HG02678 (cell line): ENCODE measurements around the gene YIPF2.
"Not testable (repeated sequence)": the region's sequence is repeated elsewhere in the genome, so short reads cannot be mapped to it uniquely, and the experiment has no call there.

ENCODE experiments used
- ATAC-seq: cut with Tn5 transposase; IDR thresholded peaks from one replicate; pipeline ENCODE4 v1.9.1; 2021; ENCODE audit warnings: mild to moderate bottlenecking, moderate library complexity; ENCODE audit not compliant: unreplicated experiment

YIPF2 gene

DNA sequence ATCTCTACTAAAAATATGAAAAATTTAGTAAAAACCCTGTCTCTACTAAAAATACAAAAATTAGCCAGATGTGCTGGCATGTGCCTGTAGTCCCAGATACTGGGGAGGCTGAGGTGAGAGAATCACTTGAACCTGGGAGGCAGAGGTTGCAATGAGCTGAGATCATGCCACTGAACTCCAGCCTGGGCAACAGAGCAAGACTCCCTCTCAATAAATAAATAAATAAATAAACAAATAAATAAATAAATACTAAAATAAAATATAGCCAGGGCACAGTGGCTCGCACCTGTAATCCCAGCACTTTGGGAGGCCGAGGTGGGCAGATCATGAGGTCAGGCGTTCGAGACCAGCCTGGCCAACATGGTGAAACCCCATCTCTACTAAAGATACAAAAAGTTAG, 15.0 kb upstream of the YIPF2 start:
- ATAC-seq: not testable (repeated sequence)

DNA sequence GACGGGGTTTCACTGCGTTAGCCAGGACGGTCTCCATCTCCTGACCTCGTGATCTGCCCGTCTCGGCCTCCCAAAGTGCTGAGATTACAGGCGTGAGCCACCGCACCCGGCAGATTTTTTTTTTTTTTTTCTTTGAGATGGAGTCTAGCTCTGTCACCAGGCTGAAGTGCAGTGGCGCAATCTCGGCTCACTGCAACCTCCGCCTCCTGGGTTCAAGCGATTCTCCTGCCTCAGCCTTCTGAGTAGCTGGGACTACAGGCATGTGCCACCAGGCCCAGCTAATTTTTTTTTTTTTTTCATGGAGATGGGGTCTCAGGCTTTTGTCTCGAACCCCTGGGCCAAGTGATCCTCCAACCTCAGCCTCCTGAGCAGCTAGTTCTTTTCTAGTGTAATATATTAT, 13.2 kb upstream of the YIPF2 start:
- ATAC-seq: not testable (repeated sequence)

DNA sequence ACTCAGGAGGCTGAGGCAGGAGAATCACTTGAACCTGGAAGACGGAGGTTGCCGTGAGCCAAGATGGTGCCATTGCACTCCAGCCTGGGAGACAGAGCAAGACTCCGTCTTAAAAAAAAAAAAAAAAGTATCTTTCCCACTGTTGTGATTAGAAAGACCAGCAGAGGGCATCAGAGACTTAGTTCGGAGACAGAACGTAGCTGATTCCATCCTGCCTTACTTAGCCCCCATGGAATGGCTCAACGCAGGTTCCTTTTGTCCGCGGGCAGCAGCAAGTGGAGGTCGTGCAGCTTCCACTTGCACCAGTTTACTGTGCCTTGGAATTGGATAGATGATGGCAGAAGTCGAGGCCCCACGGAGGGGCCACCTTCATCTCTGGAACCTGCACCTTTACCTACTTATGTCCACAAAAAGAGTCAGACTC, 8.2 kb upstream of the YIPF2 start:
- no peak for ATAC-seq

DNA sequence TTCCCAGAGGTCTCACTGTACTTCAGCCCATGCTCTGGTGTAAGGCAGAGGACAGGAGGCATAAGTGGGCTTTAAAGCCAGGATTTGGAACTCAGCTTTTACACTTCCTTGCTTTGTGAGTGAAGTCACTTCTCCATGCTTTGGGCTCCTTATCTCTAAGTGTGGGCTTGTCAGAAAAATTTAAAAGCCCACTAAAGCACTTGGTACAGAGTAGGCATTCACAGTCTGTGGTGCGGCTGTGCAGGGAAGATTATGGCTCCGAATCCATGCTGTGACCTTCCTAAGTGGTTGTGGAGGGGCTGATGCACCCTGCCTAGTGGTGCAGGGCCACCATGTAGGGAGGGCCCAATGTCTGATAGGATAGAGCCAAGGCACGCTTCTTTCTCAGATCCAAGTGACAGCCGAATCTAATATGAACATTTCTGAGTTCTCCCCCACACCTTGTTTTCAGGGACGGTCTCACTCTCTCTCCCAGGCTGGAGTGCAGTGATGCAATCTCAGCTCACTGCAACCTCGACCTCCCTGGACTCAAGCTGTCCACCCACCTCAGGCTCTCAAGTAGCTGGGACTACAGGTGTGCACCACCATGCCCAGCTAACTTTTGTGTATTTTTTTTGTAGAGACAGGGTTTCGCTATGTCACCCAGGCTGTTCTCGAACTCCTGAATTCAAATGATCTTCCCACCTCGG, 7.1 kb upstream of the YIPF2 start:
- ATAC-seq: no peak

DNA sequence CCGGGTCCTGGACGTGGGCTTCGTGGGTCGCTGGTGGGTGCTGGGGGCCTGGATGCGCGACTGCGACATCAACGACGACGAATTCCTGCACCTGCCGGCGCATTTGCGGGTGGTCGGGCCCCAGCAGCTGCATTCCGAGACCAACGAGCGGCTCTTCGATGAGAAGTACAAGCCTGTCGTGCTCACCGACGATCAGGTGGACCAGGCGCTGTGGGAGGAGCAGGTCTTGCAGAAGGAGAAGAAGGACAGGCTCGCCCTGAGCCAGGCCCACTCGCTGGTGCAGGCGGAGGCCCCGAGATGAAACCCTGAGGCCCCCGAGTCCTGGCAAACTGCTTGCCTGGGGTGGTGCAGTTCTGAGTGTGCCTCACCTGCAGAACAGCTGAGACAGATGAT, 959 bp upstream of the YIPF2 start:
- ATAC-seq: peak; percentile 2

DNA sequence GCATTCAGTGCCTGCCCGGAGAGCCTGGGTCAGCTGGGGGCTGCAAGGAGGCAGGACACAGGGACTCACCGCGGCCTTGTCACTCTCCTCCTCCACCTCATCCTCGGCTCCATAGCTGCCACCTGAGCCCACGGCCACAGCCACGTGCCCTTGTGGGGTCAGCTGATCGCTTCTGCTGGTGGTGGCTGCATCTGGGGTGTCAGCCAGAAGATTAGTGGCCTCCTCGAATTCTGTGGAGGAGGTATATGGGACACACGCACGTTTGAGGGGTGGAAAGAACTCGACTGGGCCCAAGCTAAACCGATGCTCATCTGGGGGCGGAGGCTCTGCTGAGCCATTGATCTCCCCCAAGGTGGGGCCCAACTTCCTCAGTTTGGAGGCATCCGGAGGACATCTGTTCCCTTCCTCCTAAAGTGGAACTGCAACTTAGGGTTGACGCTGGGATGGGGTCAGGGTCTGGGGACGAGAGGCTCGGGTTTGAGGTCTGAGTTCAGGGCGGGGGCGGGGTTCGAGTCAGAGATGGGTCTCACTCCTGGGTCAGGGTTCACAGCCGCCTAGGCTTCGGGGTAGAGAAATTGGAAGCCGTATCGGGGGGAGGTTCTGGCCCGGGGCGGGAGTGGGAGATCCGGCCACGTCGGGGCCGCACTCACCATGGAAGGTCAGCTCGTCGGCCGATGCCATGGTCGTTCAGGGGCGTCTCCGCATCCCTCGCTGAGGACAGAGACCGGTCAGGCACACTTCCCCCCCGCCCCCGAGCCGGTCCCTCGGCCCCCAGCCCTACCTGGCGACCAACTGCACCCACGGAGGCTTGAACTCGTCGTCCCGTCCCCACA, 493 bp downstream of the YIPF2 start:
- ATAC-seq: peak; percentile 3

DNA sequence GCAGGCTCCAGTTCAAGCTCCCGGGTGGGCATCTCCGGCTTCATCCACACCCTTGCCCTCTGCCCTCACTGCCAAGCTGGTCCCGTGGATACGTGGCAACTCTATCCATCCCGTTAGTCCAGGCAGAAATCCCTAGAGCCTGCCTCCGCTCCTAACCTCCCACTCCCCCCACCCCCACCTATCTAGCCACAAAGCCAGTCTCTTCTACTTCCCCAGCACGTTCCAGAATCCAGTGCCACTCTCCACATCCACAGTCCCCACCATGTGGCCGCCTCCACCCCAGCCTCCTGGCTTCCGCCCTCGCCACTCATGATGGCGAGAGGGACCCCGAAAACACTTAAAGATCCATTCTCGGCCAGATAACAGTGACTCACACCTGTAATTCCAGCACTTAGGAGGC, 3.8 kb downstream of the YIPF2 start:
- ATAC-seq: no peak

DNA sequence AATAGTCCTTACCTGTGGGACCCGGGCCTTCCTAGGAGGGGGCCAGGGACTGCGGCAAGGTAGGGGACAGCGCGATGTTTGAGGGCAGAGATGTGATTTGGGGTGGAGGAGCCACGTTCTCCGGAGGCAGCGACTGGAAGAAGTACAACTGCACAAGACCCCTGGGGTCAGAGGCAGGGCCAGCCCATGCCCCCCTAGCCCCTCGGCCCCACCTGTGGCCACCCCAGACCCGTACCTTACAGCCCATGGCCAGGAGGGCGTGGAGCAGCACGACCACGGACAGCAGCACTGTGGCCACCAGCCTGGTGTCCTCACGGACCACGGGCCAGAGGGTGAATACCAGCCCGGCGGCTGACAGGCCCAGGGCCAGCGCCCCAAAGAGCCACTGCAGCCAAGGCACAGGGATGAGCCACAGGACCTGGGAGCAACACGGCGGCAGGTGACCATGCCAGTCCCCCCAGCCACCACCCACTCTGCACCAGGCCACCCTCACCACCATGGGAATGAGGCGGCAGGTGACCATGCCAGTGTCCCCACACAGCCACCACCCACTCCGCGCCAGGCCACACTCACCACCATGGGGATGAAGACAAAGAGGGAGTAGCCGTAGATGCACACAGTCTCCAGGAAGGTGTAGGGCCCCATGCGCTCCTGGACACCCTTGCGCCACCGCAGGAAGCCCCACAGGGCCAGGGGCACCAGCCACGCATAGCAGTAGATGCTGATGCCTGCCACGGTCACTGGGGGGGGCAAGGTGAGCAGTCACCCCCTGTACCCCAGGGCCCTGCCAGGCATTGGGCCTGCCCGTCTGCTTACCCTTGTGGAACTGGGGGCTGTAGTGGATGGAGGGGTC, 5.0 kb downstream of the YIPF2 start:
- ATAC-seq: no peak

DNA sequence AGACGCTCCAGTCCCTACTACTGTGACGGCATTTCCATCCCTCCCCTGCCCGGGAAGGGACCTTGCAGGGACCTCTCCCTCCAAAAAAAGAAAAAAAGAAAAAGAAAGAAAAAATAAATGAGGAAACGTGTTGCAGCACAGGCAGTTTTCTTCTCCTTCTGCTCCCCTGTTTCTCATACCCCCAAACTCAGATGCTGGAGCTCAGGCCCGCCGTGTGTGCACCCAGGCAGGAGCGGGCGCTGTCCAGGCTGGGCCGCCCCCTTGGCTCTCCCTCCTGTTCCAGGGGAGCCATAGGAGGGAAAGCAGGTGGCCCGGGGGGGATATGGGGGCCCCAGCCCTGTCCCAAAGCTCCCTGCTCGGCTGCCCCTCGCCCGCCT, 5.8 kb downstream of the YIPF2 start:
- no peak for ATAC-seq

DNA sequence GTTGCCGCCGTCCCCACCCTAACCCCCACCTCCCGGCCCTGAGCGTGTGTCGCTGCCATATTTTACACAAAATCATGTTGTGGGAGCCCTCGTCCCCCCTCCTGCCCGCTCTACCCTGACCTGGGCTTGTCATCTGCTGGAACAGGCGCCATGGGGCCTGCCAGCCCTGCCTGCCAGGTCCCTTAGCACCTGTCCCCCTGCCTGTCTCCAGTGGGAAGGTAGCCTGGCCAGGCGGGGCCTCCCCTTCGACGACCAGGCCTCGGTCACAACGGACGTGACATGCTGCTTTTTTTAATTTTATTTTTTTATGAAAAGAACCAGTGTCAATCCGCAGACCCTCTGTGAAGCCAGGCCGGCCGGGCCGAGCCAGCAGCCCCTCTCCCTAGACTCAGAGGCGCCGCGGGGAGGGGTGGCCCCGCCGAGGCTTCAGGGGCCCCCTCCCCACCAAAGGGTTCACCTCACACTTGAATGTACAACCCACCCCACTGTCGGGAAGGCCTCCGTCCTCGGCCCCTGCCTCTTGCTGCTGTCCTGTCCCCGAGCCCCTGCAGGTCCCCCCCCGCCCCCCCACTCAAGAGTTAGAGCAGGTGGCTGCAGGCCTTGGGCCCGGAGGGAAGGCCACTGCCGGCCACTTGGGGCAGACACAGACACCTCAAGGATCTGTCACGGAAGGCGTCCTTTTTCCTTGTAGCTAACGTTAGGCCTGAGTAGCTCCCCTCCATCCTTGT, 6.4 kb downstream of the YIPF2 start:
- no peak for ATAC-seq

DNA sequence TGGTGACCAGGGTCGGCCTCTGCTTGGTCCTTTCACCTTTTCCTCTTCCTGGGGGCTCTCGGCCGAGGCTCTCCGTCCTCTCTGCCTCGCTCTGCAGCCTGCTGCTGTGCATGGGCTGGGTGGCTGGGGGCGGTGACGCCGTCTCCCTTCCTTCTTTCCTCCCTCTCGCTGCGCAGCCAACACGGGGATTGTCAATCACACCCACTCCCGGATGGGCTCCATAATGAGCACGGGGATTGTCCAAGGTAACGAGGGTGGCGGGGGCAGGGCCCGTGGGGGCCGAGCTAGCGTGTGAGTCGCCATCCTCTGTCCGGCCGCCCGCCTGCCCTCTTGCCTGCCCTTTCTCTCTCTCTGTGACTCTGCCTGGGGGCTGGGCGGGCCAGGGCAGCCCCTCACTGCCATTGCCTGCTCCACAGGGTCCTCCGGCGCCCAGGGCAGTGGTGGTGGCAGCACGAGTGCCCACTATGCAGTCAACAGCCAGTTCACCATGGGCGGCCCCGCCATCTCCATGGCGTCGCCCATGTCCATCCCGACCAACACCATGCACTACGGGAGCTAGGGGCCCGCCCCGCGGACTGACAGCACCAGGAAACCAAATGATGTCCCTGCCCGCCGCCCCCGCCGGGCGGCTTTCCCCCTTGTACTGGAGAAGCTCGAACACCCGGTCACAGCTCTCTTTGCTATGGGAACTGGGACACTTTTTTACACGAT, 7.1 kb downstream of the YIPF2 start:
- no peak for ATAC-seq

DNA sequence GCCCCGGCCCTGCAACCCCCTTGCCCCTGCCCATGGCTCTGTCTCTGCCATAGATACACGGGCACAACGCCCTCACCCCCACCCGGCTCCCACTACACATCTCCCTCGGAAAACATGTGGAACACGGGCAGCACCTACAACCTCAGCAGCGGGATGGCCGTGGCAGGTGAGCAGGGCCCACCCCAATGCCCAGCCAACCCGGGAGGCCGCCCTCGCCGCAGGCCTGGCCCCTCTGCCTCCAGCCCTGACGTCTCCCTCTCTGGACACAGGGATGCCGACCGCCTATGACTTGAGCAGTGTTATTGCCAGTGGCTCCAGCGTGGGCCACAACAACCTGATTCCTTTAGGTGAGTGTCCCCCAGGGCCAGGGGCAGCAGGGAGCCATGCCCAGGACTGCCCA, 7.7 kb downstream of the YIPF2 start:
- no peak for ATAC-seq

DNA sequence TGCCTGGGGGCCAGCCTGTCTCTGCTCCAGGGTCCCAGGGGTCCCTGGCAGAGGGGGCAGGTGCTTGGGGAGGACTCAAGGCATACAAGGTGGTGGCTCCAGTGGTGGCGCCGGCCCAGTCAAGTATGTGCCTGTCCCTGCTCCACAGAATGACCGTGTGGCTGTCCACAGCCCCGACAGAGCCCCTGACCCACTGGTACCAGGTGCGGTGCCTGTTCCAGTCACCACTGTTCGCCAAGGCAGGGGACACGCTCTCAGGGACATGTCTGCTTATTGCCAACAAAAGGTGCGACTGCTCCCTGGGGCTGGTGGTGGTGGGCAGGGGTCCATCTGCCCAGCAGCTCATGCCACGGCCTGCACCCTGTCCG, 8.2 kb downstream of the YIPF2 start:
- ATAC-seq: no peak

DNA sequence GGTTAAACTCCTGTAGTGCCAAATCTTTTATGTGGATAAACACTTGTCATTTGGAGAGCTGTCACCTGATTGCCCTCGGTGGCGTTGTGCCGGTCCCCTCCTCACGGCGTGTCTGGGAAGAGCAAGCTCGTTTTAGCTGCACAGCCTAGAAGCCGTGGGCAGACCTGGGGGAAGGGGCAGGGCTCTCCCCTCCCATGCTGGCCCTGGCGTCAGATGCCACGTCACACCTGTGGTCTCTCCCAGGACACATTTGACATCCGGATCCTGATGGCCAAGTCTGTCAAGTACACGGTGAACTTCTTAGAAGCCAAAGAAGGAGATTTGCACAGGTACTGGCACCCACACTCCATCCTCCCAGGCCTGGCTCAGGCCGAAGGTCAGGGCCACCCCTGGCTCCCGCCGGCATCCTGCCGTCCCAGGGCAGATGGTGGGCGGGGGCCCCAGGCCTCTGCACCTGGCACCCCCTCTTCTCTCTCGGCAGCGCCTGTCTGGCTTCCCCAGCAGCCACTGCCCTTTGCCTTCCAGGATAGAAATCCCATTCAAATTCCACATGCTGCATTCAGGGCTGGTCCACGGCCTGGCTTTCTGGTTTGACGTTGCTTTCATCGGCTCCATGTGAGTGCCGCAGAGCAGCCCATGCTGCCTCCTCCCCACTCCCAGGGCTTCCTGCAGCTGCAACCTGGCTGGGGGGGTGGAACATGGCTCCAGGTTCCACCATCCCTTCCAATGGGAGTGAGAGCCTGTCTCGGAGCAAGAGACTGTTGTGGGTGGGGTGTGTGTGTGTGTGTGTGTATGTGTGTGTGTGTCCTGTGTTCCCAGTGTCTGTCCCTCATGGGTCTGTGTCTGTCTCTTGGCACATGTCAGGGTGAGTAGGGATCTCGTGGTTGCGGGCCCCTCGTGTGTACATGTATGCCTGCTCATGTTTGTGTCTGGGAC, 8.8 kb downstream of the YIPF2 start:
- no peak for ATAC-seq

DNA sequence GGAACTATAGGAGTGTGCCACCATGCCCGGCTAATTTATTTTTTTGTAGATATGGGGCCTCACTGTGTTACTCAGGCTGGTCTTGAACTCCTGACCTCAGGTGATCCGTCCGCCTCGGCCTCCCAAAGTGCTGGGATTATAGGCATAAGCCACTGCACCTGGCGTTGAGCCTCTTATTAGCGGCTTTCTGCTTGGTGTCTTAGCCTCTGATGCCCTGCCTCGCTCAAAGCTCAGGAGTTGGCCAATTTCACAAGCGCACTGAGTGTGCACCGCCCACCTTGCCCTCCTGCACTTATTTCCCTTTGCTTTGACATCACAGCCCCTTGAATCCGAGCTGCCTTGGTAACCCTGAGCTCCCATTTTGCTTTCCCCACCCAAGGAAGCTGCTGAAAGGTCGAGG, 10.1 kb downstream of the YIPF2 start:
- ATAC-seq: no peak

DNA sequence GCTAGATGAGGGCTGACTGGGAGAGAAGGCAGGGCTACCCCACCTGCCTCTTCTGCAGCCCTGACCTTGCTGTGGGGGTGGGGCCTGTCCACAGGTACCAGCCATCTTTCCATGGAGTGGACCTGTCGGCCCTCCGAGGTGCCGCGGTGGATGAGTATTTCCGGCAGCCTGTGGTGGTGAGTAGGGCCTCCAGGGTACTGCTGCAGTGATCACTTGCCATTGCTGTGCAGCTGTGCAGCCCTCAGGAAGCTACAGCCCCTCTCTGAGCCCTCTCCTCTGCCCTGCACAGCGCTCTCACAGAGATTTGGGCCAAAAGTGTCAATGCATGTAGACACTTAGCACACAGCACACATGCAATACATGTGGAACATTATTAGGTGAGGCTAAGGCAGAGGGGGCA, 11.8 kb downstream of the YIPF2 start:
- no peak for ATAC-seq

DNA sequence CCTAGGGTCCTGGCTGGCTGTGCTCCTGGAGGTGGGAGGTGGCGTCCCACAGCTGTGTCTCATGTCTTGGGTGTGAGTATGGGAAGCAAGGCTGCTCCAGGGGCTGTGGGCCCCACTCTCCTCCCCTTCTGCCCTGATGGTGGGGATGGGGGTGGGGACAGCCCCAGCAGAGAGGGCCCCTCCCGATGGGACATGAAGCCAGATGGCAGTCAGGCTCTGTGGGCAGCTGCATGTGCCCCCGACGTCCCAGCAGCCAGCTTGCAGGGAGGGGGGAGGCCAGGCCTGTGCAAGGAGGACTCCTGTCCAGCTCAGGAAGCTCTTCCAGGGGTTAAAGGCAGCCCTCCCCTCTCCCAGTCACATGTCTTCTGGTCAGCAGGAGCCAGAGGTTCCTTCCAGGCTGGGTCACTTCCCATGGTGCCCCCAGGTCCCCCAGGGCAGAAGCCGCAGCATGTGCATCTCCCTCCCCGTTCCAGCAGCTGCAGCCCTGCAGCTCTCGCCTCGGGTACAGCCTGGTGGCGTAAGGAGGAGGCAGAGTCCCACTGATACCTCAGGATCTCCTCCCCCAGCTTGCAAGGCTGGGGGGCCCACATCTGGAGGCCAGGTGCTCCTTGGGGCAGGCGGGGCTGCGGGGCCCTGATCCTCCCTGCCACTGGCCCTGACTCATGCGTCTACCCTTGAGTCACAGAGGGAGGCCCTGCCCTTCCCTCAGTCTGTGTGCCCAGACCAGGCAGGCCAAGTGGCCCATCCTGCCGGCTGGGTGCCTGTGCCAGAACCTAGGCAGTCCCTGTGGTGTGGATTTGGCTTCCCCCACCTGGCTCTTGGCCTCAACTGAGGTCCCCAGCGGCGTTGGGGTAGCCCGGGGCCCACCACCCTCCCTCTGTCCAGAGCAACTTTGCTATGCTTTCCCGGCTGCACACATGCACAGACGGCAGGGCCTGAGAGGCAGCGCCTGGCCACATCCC, 13.0 kb downstream of the YIPF2 start:
- ATAC-seq: no peak

DNA sequence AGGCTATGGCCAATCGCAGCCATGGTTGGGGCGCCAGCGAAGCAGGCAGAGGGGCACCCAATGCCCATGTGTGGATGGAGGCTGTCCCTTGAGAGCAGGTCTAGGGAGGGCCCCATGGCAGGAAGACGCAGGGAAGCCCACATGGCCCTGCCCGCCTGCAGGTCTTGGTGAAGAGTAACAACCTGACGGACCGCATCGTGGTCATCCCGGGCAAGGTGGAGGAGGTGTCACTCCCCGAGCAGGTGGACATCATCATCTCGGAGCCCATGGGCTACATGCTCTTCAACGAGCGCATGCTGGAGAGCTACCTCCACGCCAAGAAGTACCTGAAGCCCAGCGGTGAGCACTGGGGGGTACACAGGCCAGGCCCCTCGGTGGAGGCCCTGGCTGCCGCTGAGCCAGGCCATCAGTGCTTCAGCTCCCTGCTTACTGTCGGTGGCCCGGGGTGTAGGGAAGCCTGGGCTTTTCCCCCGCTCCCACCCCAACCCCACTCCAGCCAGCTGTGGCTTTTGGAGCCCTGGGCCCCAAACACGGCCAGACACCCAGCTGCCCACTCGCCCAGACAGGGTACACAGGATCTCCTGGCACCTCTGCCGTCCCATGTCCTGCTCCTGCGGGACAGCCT, 14.6 kb downstream of the YIPF2 start:
- ATAC-seq: no peak
